ENCODE measurements around the gene U2AF1L4. TPM values are rescaled to one million over a fixed set of nuclear protein-coding genes. Genes with fewer than 3 reads are reported as not detected.

Gene U2AF1L4
- total and polyA plus RNA-seq, 10 of the 15 experiments (the other 5 are each of a cell fraction or from before 2014, with no cell fraction given), result 7.9 to 21.6 (median 15.1) TPM

DNA sequence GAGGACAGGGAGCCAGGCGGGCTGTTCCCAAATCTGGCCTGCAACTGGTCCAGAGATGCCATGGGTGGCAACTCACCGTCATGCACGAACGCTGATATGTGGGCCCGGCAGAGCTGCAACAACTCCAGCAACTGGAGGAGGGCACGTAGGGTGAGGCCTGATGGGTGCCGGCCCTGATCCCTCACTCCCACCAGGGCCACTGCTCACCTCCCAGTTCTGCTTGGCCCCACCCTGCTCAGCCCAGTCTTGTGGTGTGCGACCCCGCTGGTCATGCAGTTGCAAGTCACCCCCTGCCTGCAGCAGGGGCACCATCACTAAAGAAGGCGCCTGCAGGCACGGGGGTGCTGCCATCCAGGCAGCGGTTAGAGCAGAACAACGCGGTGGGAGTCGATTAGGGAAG, 47.1 kb upstream of the U2AF1L4 start:
- RAD21 ChIA-PET (ENCODE audit: unreplicated experiment), result no interaction called here
- H3K27ac ChIP-seq (ENCODE audit: control insufficient read depth, insufficient read depth), result no peak overlapping the region
- POLR2A ChIA-PET, result no interaction called here
- ATAC-seq (no peak), FAIRE-seq (no peak), DNase-seq (ENCODE audit: low read depth, low spot score) (no peak)
- in situ Hi-C loops (cut with MboI) (no loop called here), intact Hi-C loops (cut with micrococcal nuclease; ENCODE audit: unreplicated experiment) (no loop called here)
- H3K4me1 ChIP-seq (ENCODE audit: control insufficient read depth, insufficient read depth, low read length), result no peaks in the 10 kb centered on the region
- H3K27me3 ChIP-seq (replicated peaks in 1 of 2; ENCODE audit: control insufficient read depth in 2 of 2, insufficient read depth in 2 of 2, low read length in 1 of 2), result peaks cover 0 to 2% of the 10 kb centered on the region in 2 experiments; a peak in 1 of 4 replicates
- TF ChIP-seq CREM (IDR thresholded peaks at IDR 0.05; ENCODE audit: low read depth), result no peak
- TF ChIP-seq, protein P1, sequence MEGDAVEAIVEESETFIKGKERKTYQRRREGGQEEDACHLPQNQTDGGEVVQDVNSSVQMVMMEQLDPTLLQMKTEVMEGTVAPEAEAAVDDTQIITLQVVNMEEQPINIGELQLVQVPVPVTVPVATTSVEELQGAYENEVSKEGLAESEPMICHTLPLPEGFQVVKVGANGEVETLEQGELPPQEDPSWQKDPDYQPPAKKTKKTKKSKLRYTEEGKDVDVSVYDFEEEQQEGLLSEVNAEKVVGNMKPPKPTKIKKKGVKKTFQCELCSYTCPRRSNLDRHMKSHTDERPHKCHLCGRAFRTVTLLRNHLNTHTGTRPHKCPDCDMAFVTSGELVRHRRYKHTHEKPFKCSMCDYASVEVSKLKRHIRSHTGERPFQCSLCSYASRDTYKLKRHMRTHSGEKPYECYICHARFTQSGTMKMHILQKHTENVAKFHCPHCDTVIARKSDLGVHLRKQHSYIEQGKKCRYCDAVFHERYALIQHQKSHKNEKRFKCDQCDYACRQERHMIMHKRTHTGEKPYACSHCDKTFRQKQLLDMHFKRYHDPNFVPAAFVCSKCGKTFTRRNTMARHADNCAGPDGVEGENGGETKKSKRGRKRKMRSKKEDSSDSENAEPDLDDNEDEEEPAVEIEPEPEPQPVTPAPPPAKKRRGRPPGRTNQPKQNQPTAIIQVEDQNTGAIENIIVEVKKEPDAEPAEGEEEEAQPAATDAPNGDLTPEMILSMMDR (IDR thresholded peaks at IDR 0.05 in 2 of 3, conservative IDR thresholded peaks at IDR 0.05 in 1 of 3; ENCODE audit: control insufficient read depth in 2 of 3, extremely low read depth in 1 of 3, insufficient read depth in 1 of 3, low read depth in 3 of 3, low read length in 3 of 3), result no peak
- TF ChIP-seq TCF3 (IDR thresholded peaks at IDR 0.05; ENCODE audit: borderline replicate concordance, insufficient read depth, low read depth, low read length), result no peak
- TF ChIP-seq BCL11A (IDR thresholded peaks at IDR 0.05; ENCODE audit: low read depth, low read length), result no peak
- TF ChIP-seq, protein P2, sequence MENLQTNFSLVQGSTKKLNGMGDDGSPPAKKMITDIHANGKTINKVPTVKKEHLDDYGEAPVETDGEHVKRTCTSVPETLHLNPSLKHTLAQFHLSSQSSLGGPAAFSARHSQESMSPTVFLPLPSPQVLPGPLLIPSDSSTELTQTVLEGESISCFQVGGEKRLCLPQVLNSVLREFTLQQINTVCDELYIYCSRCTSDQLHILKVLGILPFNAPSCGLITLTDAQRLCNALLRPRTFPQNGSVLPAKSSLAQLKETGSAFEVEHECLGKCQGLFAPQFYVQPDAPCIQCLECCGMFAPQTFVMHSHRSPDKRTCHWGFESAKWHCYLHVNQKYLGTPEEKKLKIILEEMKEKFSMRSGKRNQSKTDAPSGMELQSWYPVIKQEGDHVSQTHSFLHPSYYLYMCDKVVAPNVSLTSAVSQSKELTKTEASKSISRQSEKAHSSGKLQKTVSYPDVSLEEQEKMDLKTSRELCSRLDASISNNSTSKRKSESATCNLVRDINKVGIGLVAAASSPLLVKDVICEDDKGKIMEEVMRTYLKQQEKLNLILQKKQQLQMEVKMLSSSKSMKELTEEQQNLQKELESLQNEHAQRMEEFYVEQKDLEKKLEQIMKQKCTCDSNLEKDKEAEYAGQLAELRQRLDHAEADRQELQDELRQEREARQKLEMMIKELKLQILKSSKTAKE (IDR thresholded peaks at IDR 0.05; ENCODE audit: low read depth, poor library complexity, severe bottlenecking), result no peak
- TF ChIP-seq, protein P3, sequence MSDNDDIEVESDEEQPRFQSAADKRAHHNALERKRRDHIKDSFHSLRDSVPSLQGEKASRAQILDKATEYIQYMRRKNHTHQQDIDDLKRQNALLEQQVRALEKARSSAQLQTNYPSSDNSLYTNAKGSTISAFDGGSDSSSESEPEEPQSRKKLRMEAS (IDR thresholded peaks at IDR 0.05; ENCODE audit: low read depth, low read length), result no peak
- no peak for TF ChIP-seq ASH2L (IDR thresholded peaks at IDR 0.05; ENCODE audit: borderline replicate concordance, low read depth)
- TF ChIP-seq SMAD1 (IDR thresholded peaks at IDR 0.05; ENCODE audit: low read depth, partially characterized antibody), result no peak
- no peak for TF ChIP-seq TAF1 (IDR thresholded peaks at IDR 0.05; ENCODE audit: borderline replicate concordance, low read depth, low read length)
- TF ChIP-seq, protein P4, sequence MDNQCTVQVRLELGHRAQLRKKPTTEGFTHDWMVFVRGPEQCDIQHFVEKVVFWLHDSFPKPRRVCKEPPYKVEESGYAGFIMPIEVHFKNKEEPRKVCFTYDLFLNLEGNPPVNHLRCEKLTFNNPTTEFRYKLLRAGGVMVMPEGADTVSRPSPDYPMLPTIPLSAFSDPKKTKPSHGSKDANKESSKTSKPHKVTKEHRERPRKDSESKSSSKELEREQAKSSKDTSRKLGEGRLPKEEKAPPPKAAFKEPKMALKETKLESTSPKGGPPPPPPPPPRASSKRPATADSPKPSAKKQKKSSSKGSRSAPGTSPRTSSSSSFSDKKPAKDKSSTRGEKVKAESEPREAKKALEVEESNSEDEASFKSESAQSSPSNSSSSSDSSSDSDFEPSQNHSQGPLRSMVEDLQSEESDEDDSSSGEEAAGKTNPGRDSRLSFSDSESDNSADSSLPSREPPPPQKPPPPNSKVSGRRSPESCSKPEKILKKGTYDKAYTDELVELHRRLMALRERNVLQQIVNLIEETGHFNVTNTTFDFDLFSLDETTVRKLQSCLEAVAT (IDR thresholded peaks at IDR 0.05), result no peak
- no peak for TF ChIP-seq RAD51 (IDR thresholded peaks at IDR 0.05)
- no peak for TF ChIP-seq JUND (IDR thresholded peaks at IDR 0.05; ENCODE audit: low read depth, low read length)
- TF ChIP-seq PAX8 (IDR thresholded peaks at IDR 0.05), result no peak
- TF ChIP-seq GABPA (IDR thresholded peaks at IDR 0.05; ENCODE audit: low read depth), result no peak
- TF ChIP-seq, protein P5, sequence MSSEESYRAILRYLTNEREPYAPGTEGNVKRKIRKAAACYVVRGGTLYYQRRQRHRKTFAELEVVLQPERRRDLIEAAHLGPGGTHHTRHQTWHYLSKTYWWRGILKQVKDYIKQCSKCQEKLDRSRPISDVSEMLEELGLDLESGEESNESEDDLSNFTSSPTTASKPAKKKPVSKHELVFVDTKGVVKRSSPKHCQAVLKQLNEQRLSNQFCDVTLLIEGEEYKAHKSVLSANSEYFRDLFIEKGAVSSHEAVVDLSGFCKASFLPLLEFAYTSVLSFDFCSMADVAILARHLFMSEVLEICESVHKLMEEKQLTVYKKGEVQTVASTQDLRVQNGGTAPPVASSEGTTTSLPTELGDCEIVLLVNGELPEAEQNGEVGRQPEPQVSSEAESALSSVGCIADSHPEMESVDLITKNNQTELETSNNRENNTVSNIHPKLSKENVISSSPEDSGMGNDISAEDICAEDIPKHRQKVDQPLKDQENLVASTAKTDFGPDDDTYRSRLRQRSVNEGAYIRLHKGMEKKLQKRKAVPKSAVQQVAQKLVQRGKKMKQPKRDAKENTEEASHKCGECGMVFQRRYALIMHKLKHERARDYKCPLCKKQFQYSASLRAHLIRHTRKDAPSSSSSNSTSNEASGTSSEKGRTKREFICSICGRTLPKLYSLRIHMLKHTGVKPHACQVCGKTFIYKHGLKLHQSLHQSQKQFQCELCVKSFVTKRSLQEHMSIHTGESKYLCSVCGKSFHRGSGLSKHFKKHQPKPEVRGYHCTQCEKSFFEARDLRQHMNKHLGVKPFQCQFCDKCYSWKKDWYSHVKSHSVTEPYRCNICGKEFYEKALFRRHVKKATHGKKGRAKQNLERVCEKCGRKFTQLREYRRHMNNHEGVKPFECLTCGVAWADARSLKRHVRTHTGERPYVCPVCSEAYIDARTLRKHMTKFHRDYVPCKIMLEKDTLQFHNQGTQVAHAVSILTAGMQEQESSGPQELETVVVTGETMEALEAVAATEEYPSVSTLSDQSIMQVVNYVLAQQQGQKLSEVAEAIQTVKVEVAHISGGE (CRISPR knock-in tag; IDR thresholded peaks at IDR 0.05), result no peak
- no peak overlapping the region for H3K9ac ChIP-seq (ENCODE audit: control insufficient read depth, insufficient read depth, low read length)
- no peaks in the 10 kb centered on the region for H3K36me3 ChIP-seq (ENCODE audit: control insufficient read depth in 2 of 2, insufficient read depth in 2 of 2, low read length in 1 of 2)
- WGBS (ENCODE audit: insufficient coverage, insufficient replicate concordance, low lambda C conversion rate, missing lambda C conversion rate), result 56% methylated on average over 14 of the region's 15 CpGs
- H2AFZ ChIP-seq (ENCODE audit: control insufficient read depth, low read depth, low read length), result no peak overlapping the region
- H3K4me3 ChIP-seq, result no peak overlapping the region
- BruUV-seq (replicated peaks), result no TSS peak
- H3K79me2 ChIP-seq (ENCODE audit: control insufficient read depth, insufficient read depth, low read length), result no peaks in the 10 kb centered on the region
- H3K9me3 ChIP-seq (replicated peaks; ENCODE audit: control insufficient read depth, insufficient read depth, low read length), result no peaks in the 10 kb centered on the region
- no peaks in the 10 kb centered on the region for H4K20me1 ChIP-seq (ENCODE audit: control insufficient read depth, insufficient read depth)
- no peak overlapping the region for H3K4me2 ChIP-seq (ENCODE audit: control insufficient read depth, insufficient read depth)
- SMC1A ChIA-PET (ENCODE audit: uncharacterized antibody, unreplicated experiment), result no interaction called here
- CTCF ChIA-PET, result no interaction called here

Data from GM12878 (cell line).